OCI-LY7 (cell line): ENCODE measurements around the gene SLC4A11.

Source experiments
- CTCF ChIP-seq: fragments of 200-600 bp; sonication (generic); conservative IDR thresholded peaks from 2 replicates; pipeline ENCODE4 v1.5.1; 2014; ENCODE audit warnings: mild to moderate bottlenecking, antibody characterized with exemption, low read length, moderate library complexity, mixed read lengths
- EZH2phosphoT487 ChIP-seq: fragments of 200-600 bp; sonication (generic); IDR thresholded peaks from 2 replicates; pipeline ENCODE4 v1.6.1; 2018; ENCODE audit warnings: low read depth, borderline replicate concordance, mild to moderate bottlenecking, mixed run types, antibody characterized with exemption, low read length, moderate library complexity, mixed read lengths

GRCh38 chr20:3246682-3247081 is 7.7 kb upstream of the SLC4A11 start:
- no peak for TF ChIP-seq CTCF
- TF ChIP-seq EZH2phosphoT487 = no peak
